HG03108 (cell line): Measurements from ENCODE around the gene KIF13A.
"Not testable (repeated sequence)": the region's sequence is repeated elsewhere in the genome, so short reads cannot be mapped to it uniquely, and the experiment has no call there.

ENCODE experiments used
- ATAC-seq: cut with Tn5 transposase; IDR thresholded peaks from one replicate; pipeline ENCODE4 v1.9.1; 2021; ENCODE audit warnings: moderate library complexity; ENCODE audit not compliant: unreplicated experiment

Gene KIF13A

GRCh38 chr6:17935188-17936149, 52.0 kb downstream of the KIF13A start:
- no peak for ATAC-seq

- ATAC-seq, result no peak
Observed at GRCh38 chr6:17933716-17934115, 53.7 kb downstream of the KIF13A start.

- no peak for ATAC-seq
Observed at GRCh38 chr6:17932330-17932852, 55.0 kb downstream of the KIF13A start.

GRCh38 chr6:17931227-17931626, 56.2 kb downstream of the KIF13A start:
- no peak for ATAC-seq

GRCh38 chr6:17930321-17930993, 57.0 kb downstream of the KIF13A start:
- ATAC-seq, result no peak

DNA sequence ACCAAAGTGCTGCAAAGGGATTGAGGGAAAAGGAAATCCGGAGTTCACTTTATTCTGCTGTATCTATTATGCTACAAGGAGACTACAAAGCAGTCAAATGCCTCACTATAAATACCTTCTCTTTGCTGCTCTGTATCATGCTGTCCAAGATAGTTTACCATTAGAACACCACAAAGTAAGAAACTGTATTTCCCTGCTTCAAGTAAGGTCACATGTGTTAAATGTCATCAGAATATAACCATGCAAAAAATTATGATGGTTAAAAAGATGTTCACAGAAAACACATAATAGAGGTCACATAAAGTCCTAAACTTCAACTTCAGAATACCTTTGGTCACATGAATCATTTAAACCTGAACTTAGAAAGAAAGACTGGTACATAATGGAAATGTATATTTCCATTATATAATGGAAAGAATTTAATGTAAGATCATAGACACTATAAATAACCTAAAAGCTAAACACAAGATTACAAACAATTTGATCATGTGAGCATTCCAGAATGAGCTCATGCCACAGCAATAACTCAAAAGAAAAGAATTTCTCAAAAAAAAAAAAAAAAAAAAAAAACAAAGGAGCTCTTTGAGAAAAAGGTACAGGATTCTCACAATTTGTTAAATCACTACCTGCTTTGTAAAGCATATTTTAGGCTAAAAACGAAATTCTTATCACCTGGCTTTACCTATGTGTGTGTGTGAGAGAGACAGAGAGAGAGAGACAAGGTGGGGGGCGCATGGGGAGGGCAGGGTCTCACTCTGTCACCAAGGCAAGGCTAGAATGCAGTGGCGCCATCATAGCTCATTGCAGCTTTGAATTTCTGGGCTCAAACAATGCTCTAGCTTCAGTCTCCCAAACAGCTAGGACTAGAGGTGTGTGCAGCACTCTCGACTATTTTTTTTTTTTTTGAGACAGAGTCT, 58.7 kb downstream of the KIF13A start:
- no peak for ATAC-seq

- ATAC-seq, result no peak
Observed at GRCh38 chr6:17927705-17928104, 59.7 kb downstream of the KIF13A start.

GRCh38 chr6:17923401-17923863, 64.0 kb downstream of the KIF13A start:
- ATAC-seq, result no peak

DNA sequence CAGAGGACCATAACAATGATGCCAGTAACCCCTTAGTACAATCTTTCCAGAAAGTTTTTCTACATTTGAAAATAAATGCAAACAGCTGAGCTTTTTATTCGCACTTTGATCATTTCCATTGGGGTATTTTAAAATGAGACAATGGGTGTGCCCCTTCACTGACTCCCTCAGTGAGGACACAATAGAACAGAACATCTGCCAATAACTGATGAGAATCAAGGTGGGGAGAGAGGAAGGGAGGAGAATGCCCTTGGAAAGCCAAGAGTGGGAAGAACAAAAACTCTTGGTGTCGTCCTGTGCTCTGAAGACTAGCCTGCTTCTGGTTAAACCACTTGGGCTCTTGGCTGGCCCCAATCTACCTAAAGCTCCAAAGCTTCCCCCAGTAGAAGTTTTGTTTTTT, 66.0 kb downstream of the KIF13A start:
- ATAC-seq, result no peak

GRCh38 chr6:17919496-17919895, 67.9 kb downstream of the KIF13A start:
- ATAC-seq, result no peak

DNA sequence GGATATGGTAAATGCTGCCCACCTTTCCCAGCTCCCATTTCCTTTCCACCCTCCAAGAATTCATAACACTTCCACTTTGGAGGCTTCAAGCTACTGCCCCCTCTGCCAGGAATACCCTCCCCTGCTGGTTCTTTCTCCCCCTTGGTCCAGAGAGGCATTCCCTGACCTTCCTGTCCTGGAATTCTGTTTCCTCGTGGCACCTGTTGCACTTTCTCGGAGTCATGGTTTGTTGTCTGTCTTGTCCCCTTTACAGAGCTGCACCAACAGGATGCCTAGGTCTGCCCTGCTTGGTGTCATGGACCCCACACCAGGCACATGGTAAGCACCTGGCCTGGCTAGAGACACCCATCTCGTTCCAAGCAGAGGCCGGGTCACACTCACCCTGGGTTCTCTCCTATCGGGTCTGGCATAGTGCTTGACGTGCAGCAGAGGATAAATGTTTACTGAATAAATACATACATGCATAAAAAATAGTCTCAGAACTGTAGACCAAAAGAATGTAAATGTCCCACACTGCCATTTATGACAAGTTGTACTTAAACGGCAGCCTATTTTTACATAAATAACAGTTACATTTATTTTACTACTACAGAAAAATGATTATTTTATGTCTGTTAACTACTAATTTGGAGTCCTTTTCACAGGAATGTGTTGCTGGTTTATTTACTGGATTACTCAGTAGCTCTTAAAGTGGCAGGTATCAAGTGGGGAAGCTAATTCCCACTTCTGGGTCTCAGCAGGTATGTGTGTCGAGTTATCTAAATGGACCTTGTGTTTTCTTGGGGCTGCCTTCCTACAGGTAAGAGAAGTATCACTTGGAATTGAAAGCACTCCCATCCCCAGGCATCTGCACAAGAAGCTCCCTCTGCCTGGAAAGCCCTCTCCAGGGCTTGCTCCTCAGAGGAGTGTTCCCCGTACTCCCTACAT, 69.3 kb downstream of the KIF13A start:
- ATAC-seq, result no peak

DNA sequence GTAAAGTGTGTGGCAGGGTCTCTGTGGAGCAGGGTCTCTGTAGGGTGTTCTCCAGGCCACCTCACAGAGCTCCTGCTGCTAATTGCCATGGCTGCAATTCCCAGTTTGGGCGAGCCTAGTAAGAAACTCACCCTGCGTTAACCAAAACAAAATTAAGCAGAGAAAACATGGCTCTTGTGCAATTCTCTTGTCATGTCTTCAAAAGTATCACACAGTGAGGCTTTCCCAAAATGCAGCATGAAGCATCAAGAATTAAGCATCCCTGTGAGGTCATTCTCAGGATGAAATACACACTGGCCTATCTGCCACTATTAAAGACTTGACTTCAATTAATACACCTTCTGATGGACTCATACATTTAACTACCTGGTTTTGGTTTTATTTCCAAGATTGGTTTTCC, 72.8 kb downstream of the KIF13A start:
- ATAC-seq, result no peak

DNA sequence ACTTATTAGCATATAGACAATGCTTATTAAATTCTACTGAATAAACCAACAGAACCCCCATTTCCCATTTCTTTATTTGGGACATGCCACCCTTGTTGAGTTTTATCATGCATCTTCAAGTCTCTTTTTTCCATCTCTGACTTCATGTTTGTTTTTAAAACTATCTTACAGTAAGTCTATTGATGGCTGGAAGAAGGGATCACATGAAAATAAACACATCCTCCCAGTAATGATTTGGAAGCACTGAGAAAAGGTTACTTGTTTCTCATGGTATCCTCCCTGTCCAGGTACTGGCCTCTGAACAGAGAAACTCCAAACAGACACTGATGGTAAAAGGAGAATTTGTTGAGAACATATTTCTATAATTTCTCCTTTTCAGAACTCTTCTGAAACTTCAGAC, 74.9 kb downstream of the KIF13A start:
- ATAC-seq, result no peak

GRCh38 chr6:17911656-17912055, 75.8 kb downstream of the KIF13A start:
- ATAC-seq, result not testable (repeated sequence)

DNA sequence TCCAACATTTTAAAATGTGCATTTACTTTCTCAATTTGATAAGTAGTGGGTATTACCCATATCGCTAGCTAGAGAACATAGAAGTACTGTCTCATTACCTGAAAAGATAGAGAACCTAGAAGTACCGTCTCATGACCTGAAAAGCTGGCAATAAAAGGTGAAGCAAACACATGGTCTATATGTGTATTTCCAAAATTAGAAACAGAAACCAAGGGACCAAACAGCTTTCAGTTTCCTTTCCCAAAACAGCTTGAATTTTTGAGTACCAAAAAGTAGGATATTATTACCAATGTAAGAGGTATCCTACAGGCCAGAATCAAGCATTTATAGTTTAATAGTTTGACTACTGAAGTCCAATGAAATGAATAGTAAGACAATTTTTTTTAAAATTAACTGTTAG, 77.2 kb downstream of the KIF13A start:
- ATAC-seq, result no peak

DNA sequence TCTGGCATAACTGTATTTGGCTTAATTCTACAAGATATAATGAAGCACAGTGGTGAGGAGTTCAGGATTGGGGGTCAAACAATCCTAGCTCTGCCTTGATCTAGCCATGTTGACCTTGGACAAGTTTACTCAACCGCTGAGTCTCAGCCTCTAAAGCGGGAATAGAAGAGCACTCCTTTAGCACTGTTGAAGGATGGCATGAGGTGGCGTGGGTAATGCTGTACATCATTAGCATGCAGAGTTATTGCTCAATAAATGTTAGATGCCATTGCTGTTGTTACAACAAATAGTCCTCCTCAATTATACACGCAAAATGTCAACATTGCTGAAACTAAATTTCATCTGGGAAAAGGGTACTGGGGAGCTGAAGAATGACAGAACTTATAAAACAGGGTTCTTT, 78.6 kb downstream of the KIF13A start:
- no peak for ATAC-seq

GRCh38 chr6:17907406-17908229, 79.8 kb downstream of the KIF13A start:
- ATAC-seq, result no peak

DNA sequence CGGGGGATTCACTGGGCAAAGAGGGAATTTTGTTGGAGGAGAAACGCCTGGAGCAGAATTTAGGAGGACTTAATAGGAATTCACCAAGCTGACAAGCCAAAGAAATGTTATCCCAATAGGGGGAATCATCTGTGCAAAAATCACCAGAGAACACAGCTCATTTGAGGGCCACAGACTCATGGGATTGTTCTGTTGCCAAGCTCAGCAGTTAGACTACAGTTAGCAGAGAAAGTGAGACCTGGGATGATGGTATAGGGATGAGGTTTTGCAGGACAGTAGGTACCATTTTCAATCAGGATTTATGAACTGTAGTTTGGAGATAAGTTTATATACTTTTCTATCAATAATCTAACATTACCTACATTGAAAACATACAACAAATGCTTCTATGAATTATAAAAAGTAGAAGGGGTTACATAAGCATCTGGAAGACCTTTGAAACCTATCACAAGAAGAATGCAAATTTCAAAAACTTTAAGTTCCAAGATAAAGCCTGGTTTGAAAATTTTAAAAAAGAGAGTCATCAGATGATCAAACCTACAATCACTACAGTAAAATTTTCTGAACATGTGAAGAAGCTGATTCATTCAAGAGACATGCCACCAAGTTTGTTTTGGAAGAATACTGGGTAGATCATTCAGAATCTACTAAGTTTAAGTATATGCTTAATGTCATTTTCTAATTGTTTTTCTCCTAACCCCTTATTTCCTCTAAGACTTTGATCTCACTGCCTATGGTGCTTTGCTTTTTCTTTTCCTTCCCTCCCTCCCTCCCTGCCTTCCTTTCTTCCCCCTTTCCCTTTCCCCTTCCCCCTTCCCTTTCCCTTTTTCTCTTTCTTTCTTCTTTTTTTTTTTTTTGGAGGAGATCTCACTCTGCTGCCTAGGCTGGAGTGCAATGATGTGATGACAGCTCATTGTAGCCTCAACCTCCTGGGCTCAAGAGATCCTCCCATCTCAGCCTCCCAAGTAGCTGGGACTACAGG, 81.5 kb downstream of the KIF13A start:
- no peak for ATAC-seq
